HCT116 (cell line): ENCODE data around the gene ORC4. TPM values are rescaled to one million over a fixed set of nuclear protein-coding genes. Genes with fewer than 3 reads are reported as not detected.

Source experiments
- ATAC-seq: fragments of 200-7000 bp; cut with Tn5 transposase; 2 replicates; pipeline ENCODE4 v1.9.1; 2020; ENCODE audit warnings: mild to moderate bottlenecking, moderate library complexity
- BruUV-seq: library from RNA; stranded (reverse); fragments of 400-500 nt; replicated peaks from 2 replicates; lab custom pipeline; 2021; lab: Mats Ljungman, UMichigan
- CTCF ChIA-PET: fragments of 300-600 bp; sonication (Branson Sonifier 250); formaldehyde crosslinking; loops from one replicate; lab custom pipeline; 2021; ENCODE audit warnings: antibody characterized with exemption; lab: Charles Lee
- POLR2A ChIA-PET: fragments of 300-600, 350-600 bp; sonication (Branson Sonifier 250); formaldehyde crosslinking; loops from one replicate; lab custom pipeline; 2021; ENCODE audit warnings: antibody characterized with exemption; lab: Charles Lee
- RAD21 ChIA-PET, 2 experiments: fragments of 300-600 bp; sonication (Branson Sonifier 250); formaldehyde crosslinking; loops; one replicate each; lab custom pipeline; 2023; ENCODE audit warnings: low total read pairs in 2 of 2; ENCODE audit not compliant: uncharacterized antibody in 2 of 2, unreplicated experiment in 2 of 2, low non-redundant PET in 1 of 2; lab: Charles Lee
- DNase-seq: peaks from one replicate; pipeline ENCODE4 v3.0.0-alpha.2; 2010; ENCODE audit warnings: low read depth, low spot score
- H2AFZ ChIP-seq: fragments of 200-600 bp; shearing (Covaris generic), sonication (generic); 2 replicates; pipeline ENCODE4 v1.6.1; 2017; ENCODE audit warnings: low read depth, mixed run types, mixed read lengths, antibody characterized with exemption, low read length; ENCODE audit not compliant: poor library complexity, severe bottlenecking
- H3K27ac ChIP-seq: 2 replicates; pipeline ENCODE4 v1.5.1; 2012; ENCODE audit warnings: low read depth, low read length
- H3K27me3 ChIP-seq: fragments of 200-600 bp; sonication (generic); 2 replicates; pipeline ENCODE4 v1.6.1; 2016; ENCODE audit warnings: mixed run types, low read length, mixed read lengths; ENCODE audit not compliant: insufficient read depth
- H3K36me3 ChIP-seq, 2 experiments: fragments of 200-500 bp in 1 of 2; fragments of 200-600 bp in 1 of 2; sonication (Bioruptor generic) in 1 of 2; sonication (generic) in 1 of 2; 2 replicates each; pipeline versions ENCODE4 v1.5.1 to v1.6.1; 2014 to 2016; ENCODE audit warnings: low read length in 2 of 2, inconsistent platforms in 1 of 2, mixed read lengths in 1 of 2, mixed run types in 1 of 2; ENCODE audit not compliant: insufficient read depth in 2 of 2, control insufficient read depth in 1 of 2
- H3K4me1 ChIP-seq, 2 experiments: fragments of 200-600 bp in 1 of 2; sonication (generic) in 1 of 2; 2 replicates each; pipeline versions ENCODE4 v1.5.1 to v1.6.1; 2012 to 2017; ENCODE audit warnings: low read length in 2 of 2, inconsistent platforms in 1 of 2, mild to moderate bottlenecking in 1 of 2, mixed read lengths in 1 of 2, mixed run types in 1 of 2, moderate library complexity in 1 of 2; ENCODE audit not compliant: insufficient read depth in 2 of 2, control insufficient read depth in 1 of 2
- H3K4me2 ChIP-seq: fragments of 200-600 bp; sonication (generic); 2 replicates; pipeline ENCODE4 v1.6.1; 2017; ENCODE audit warnings: mixed run types, low read length, mixed read lengths
- H3K4me3 ChIP-seq, 2 experiments: fragments of 200-600 bp in 1 of 2; sonication (generic) in 1 of 2; replicated peaks in 1 of 2; 2 replicates each; pipeline ENCODE4 v1.5.1; 2011 to 2016; ENCODE audit warnings: low read length in 2 of 2, control low read depth in 1 of 2, low read depth in 1 of 2, mild to moderate bottlenecking in 1 of 2, mixed read lengths in 1 of 2, mixed run types in 1 of 2
- H3K79me2 ChIP-seq: fragments of 200-600 bp; sonication (generic); 2 replicates; pipeline ENCODE4 v1.6.1; 2017; ENCODE audit warnings: mild to moderate bottlenecking, mixed run types, low read length, moderate library complexity, mixed read lengths; ENCODE audit not compliant: insufficient read depth
- H3K9ac ChIP-seq: fragments of 200-600 bp; sonication (generic); 2 replicates; pipeline ENCODE4 v1.6.1; 2016; ENCODE audit warnings: low read length, mixed read lengths
- H3K9me2 ChIP-seq: fragments of 200-600 bp; sonication (generic), shearing (Covaris generic); 2 replicates; pipeline ENCODE4 v1.6.1; 2017; ENCODE audit warnings: mixed run types, mild to moderate bottlenecking, moderate library complexity; ENCODE audit not compliant: insufficient read depth
- H3K9me3 ChIP-seq, 2 experiments: fragments of 200-500 bp in 1 of 2; fragments of 200-600 bp in 1 of 2; sonication (Bioruptor generic) in 1 of 2; sonication (generic) in 1 of 2; 2 replicates each; pipeline ENCODE4 v1.6.1; 2014 to 2017; ENCODE audit warnings: low read length in 2 of 2, mixed read lengths in 2 of 2, inconsistent platforms in 1 of 2, low read depth in 1 of 2, mild to moderate bottlenecking in 1 of 2, mixed run types in 1 of 2, moderate library complexity in 1 of 2; ENCODE audit not compliant: control insufficient read depth in 1 of 2, insufficient read depth in 1 of 2
- H4K20me1 ChIP-seq: fragments of 200-600 bp; sonication (generic), shearing (Covaris generic); 2 replicates; pipeline ENCODE4 v1.6.1; 2017; ENCODE audit warnings: mixed run types, mild to moderate bottlenecking, moderate library complexity; ENCODE audit not compliant: insufficient read depth
- ATF3 ChIP-seq: IDR thresholded peaks from 2 replicates; pipeline ENCODE4 v1.6.1; 2012
- CBX3 ChIP-seq: IDR thresholded peaks from 2 replicates; pipeline ENCODE4 v1.6.1; 2012; ENCODE audit warnings: low read depth
- CEBPB ChIP-seq: IDR thresholded peaks from 2 replicates; pipeline ENCODE4 v1.6.1; 2012; ENCODE audit warnings: low read depth
- ELF1 ChIP-seq: IDR thresholded peaks from 2 replicates; pipeline ENCODE4 v1.6.1; 2012; ENCODE audit warnings: low read depth, borderline replicate concordance
- EZH2phosphoT487 ChIP-seq: fragments of 200-600 bp; IDR thresholded peaks from 2 replicates; pipeline ENCODE4 v1.6.1; 2018; ENCODE audit warnings: antibody characterized with exemption, borderline replicate concordance
- JUND ChIP-seq: IDR thresholded peaks from 2 replicates; pipeline ENCODE4 v1.6.1; 2012
- MAX ChIP-seq: IDR thresholded peaks from 2 replicates; pipeline ENCODE4 v1.6.1; 2012
- POLR2A ChIP-seq: IDR thresholded peaks from 2 replicates; pipeline ENCODE4 v1.7.0; 2011; ENCODE audit warnings: borderline replicate concordance; ENCODE audit not compliant: insufficient read depth, insufficient read length; ENCODE audit errors: extremely low read depth
- POLR2AphosphoS5 ChIP-seq: IDR thresholded peaks from 2 replicates; pipeline ENCODE4 v1.6.1; 2011; ENCODE audit warnings: mild to moderate bottlenecking, low read depth, low read length, moderate library complexity
- RAD21 ChIP-seq: IDR thresholded peaks from 2 replicates; pipeline ENCODE4 v1.6.1; 2012; ENCODE audit warnings: low read depth, mild to moderate bottlenecking
- REST ChIP-seq: IDR thresholded peaks from 2 replicates; pipeline ENCODE4 v1.6.1; 2012; ENCODE audit warnings: low read depth
- SIN3A ChIP-seq: IDR thresholded peaks from 2 replicates; pipeline ENCODE4 v1.6.1; 2012; ENCODE audit warnings: low read depth
- SRF ChIP-seq: IDR thresholded peaks from 2 replicates; pipeline ENCODE4 v1.6.1; 2012; ENCODE audit warnings: low read depth
- TCF7L2 ChIP-seq: IDR thresholded peaks from 2 replicates; pipeline ENCODE4 v1.7.0; 2011; ENCODE audit warnings: borderline replicate concordance, inconsistent platforms; ENCODE audit not compliant: insufficient read depth, insufficient read length; ENCODE audit errors: extremely low read depth
- YY1 ChIP-seq: IDR thresholded peaks from 2 replicates; pipeline ENCODE4 v1.6.1; 2011; ENCODE audit warnings: low read length, low read depth, moderate library complexity, mild to moderate bottlenecking; ENCODE audit not compliant: insufficient replicate concordance; ENCODE audit errors: extremely low read depth
- ZFX ChIP-seq: fragments of 450-650 bp; IDR thresholded peaks from 2 replicates; pipeline ENCODE4 v1.6.1; 2017
- ZNF274 ChIP-seq: fragments of 200-500 bp; sonication (Bioruptor generic); IDR thresholded peaks from 2 replicates; pipeline ENCODE4 v1.6.1; 2014; ENCODE audit warnings: mild to moderate bottlenecking, low read depth, low read length, inconsistent platforms
- intact Hi-C: fragments of 100-400 bp; cut with micrococcal nuclease; formaldehyde crosslinking; loops from 2 replicates; pipeline ENCODE4 v1.10.0; 2022
- total RNA-seq: library from RNA; stranded (reverse); gene quantifications from one replicate; pipeline ENCODE4 v1.2.1, GENCODE V29; 2021; ENCODE audit not compliant: unreplicated experiment

The ORC4 gene
- total RNA-seq, 1 experiment from 2014 or later: 51.0 TPM

GRCh38 chr2:148063633-148064032, 43.1 kb upstream of the ORC4 start:
- Histone ChIP-seq H3K4me3 (no peak overlapping the region), H3K9me2 (no peaks in the 10 kb centered on the region), H2AFZ (no peak overlapping the region), H3K9me3 (no peaks in the 10 kb centered on the region), H3K36me3 (no peaks in the 10 kb centered on the region), H3K79me2 (no peaks in the 10 kb centered on the region), H3K9ac (no peak overlapping the region), H3K27ac (no peak overlapping the region), H3K4me1 (no peaks in the 10 kb centered on the region)
- BruUV-seq: no TSS peak
- RAD21 ChIA-PET: no interaction called here
- no peak for ATAC-seq
- TF ChIP-seq ELF1 (no peak), RAD21 (no peak), YY1 (no peak), SRF (no peak), ZNF274 (no peak), TCF7L2 (no peak), EZH2phosphoT487 (no peak), ATF3 (no peak), CEBPB (no peak), JUND (no peak), POLR2A (no peak), MAX (no peak), SIN3A (no peak), CBX3 (no peak), REST (no peak), POLR2AphosphoS5 (no peak), ZFX (no peak)
- TF ChIP-seq, all 23 proteins: peak for 0
- no peaks in the 10 kb centered on the region for H3K27me3 ChIP-seq
- intact Hi-C loops: no loop called here
- ChIA-PET CTCF (no interaction called here), POLR2A (no interaction called here)
- no peak for DNase-seq
- no peaks in the 10 kb centered on the region for H4K20me1 ChIP-seq
- no peak overlapping the region for H3K4me2 ChIP-seq
